Measurements from ENCODE around the gene TIAM1.
A peak's percentile ranks its signal among the peaks of the same experiment; 100 is the strongest.

The TIAM1 gene

GRCh38 chr21:31191553-31191952 is 152.5 kb downstream of the TIAM1 start:
- Mint-ChIP-seq H3K27ac (no peak overlapping the region), H3K4me1 (peaks cover 50% of the 10 kb centered on the region), H3K9me3 (no peaks in the 10 kb centered on the region), H3K36me3 (ENCODE audit: low read depth) (peaks cover 23% of the 10 kb centered on the region), H3K4me3 (no peak overlapping the region), H3K27me3 (no peaks in the 10 kb centered on the region)
- ATAC-seq, result no peak
- DNase-seq, result no peak

- peaks cover 49% of the 10 kb centered on the region for H3K4me1 Mint-ChIP-seq
- no peaks in the 10 kb centered on the region for H3K9me3 Mint-ChIP-seq
- no peaks in the 10 kb centered on the region for H3K27me3 Mint-ChIP-seq
- DNase-seq (no peak), ATAC-seq (no peak)
- peak overlapping the region; percentile 1 for H3K27ac Mint-ChIP-seq
- peaks cover 29% of the 10 kb centered on the region for H3K36me3 Mint-ChIP-seq (ENCODE audit: low read depth)
- H3K4me3 Mint-ChIP-seq, result no peak overlapping the region
Measured at GRCh38 chr21:31190516-31190915, 153.5 kb downstream of the TIAM1 start.

GRCh38 chr21:31187499-31187898 is 156.6 kb downstream of the TIAM1 start:
- no peak for DNase-seq
- Mint-ChIP-seq H3K27ac (peak overlapping the region; percentile 74), H3K4me1 (peaks cover 63% of the 10 kb centered on the region), H3K27me3 (no peaks in the 10 kb centered on the region), H3K36me3 (ENCODE audit: low read depth) (peaks cover 27% of the 10 kb centered on the region), H3K4me3 (no peak overlapping the region), H3K9me3 (no peaks in the 10 kb centered on the region)
- ATAC-seq, result no peak

GRCh38 chr21:31186916-31187315 is 157.1 kb downstream of the TIAM1 start:
- no peaks in the 10 kb centered on the region for H3K27me3 Mint-ChIP-seq
- peaks cover 28% of the 10 kb centered on the region for H3K36me3 Mint-ChIP-seq (ENCODE audit: low read depth)
- peak overlapping the region; percentile 74 for H3K27ac Mint-ChIP-seq
- DNase-seq (no peak), ATAC-seq (no peak)
- H3K4me1 Mint-ChIP-seq, result peaks cover 69% of the 10 kb centered on the region
- no peak overlapping the region for H3K4me3 Mint-ChIP-seq
- H3K9me3 Mint-ChIP-seq, result no peaks in the 10 kb centered on the region

GRCh38 chr21:31185663-31186062 is 158.4 kb downstream of the TIAM1 start:
- no peaks in the 10 kb centered on the region for H3K9me3 Mint-ChIP-seq
- no peaks in the 10 kb centered on the region for H3K27me3 Mint-ChIP-seq
- ATAC-seq (peak; percentile 13), DNase-seq (no peak)
- peaks cover 36% of the 10 kb centered on the region for H3K36me3 Mint-ChIP-seq (ENCODE audit: low read depth)
- peaks cover 76% of the 10 kb centered on the region for H3K4me1 Mint-ChIP-seq
- peak overlapping the region; percentile 48 for H3K4me3 Mint-ChIP-seq
- H3K27ac Mint-ChIP-seq, result peak overlapping the region; percentile 74

GRCh38 chr21:31184876-31185275 is 159.2 kb downstream of the TIAM1 start:
- DNase-seq (no peak), ATAC-seq (no peak)
- peaks cover 78% of the 10 kb centered on the region for H3K4me1 Mint-ChIP-seq
- peak overlapping the region; percentile 54 for H3K4me3 Mint-ChIP-seq
- no peaks in the 10 kb centered on the region for H3K27me3 Mint-ChIP-seq
- peak overlapping the region; percentile 96 for H3K27ac Mint-ChIP-seq
- peaks cover 36% of the 10 kb centered on the region for H3K36me3 Mint-ChIP-seq (ENCODE audit: low read depth)
- no peaks in the 10 kb centered on the region for H3K9me3 Mint-ChIP-seq

GRCh38 chr21:31184459-31184858 is 159.6 kb downstream of the TIAM1 start:
- peaks cover 78% of the 10 kb centered on the region for H3K4me1 Mint-ChIP-seq
- peaks cover 36% of the 10 kb centered on the region for H3K36me3 Mint-ChIP-seq (ENCODE audit: low read depth)
- peak overlapping the region; percentile 96 for H3K27ac Mint-ChIP-seq
- peak overlapping the region; percentile 54 for H3K4me3 Mint-ChIP-seq
- no peaks in the 10 kb centered on the region for H3K9me3 Mint-ChIP-seq
- ATAC-seq (peak; percentile 62), DNase-seq (peak; percentile 72)
- H3K27me3 Mint-ChIP-seq, result no peaks in the 10 kb centered on the region

GRCh38 chr21:31182231-31183140 is 161.6 kb downstream of the TIAM1 start:
- peaks cover 35% of the 10 kb centered on the region for H3K36me3 Mint-ChIP-seq (ENCODE audit: low read depth)
- peak; percentile 52 for DNase-seq

GRCh38 chr21:31181082-31181750 is 162.8 kb downstream of the TIAM1 start:
- no peak for ATAC-seq

More at GRCh38 chr21:31182231-31183140, 161.6 kb downstream of the TIAM1 start:
- Mint-ChIP-seq H3K4me1 (peaks cover 76% of the 10 kb centered on the region), H3K4me3 (peak overlapping the region; percentile 92), H3K27ac (peak overlapping the region; percentile 94), H3K9me3 (no peaks in the 10 kb centered on the region), H3K27me3 (no peaks in the 10 kb centered on the region)
- ATAC-seq, result peak; percentile 55

GRCh38 chr21:31180256-31181081 is 163.6 kb downstream of the TIAM1 start:
- Mint-ChIP-seq H3K9me3 (no peaks in the 10 kb centered on the region), H3K36me3 (ENCODE audit: low read depth) (peaks cover 21% of the 10 kb centered on the region), H3K4me1 (peaks cover 76% of the 10 kb centered on the region), H3K4me3 (peak overlapping the region; percentile 92), H3K27ac (peak overlapping the region; percentile 94), H3K27me3 (no peaks in the 10 kb centered on the region)
- DNase-seq (no peak), ATAC-seq (no peak)

More at GRCh38 chr21:31181082-31181750, 162.8 kb downstream of the TIAM1 start:
- H3K9me3 Mint-ChIP-seq, result no peaks in the 10 kb centered on the region
- H3K4me1 Mint-ChIP-seq, result peaks cover 78% of the 10 kb centered on the region
- no peaks in the 10 kb centered on the region for H3K27me3 Mint-ChIP-seq
- peak overlapping the region; percentile 92 for H3K4me3 Mint-ChIP-seq
- no peak for DNase-seq
- H3K27ac Mint-ChIP-seq, result peak overlapping the region; percentile 94
- H3K36me3 Mint-ChIP-seq (ENCODE audit: low read depth), result peaks cover 27% of the 10 kb centered on the region

- ATAC-seq (peak; percentile 41), DNase-seq (no peak)
- Mint-ChIP-seq H3K36me3 (ENCODE audit: low read depth) (peaks cover 11% of the 10 kb centered on the region), H3K4me3 (peak overlapping the region; percentile 2), H3K27me3 (no peaks in the 10 kb centered on the region), H3K27ac (peak overlapping the region; percentile 63), H3K4me1 (peaks cover 64% of the 10 kb centered on the region), H3K9me3 (no peaks in the 10 kb centered on the region)
Measured at GRCh38 chr21:31176725-31177124, 167.3 kb downstream of the TIAM1 start.

GRCh38 chr21:31176080-31176551 is 167.9 kb downstream of the TIAM1 start:
- H3K4me1 Mint-ChIP-seq, result peaks cover 62% of the 10 kb centered on the region
- H3K4me3 Mint-ChIP-seq, result peak overlapping the region; percentile 2
- DNase-seq (no peak), ATAC-seq (no peak)
- H3K9me3 Mint-ChIP-seq, result no peaks in the 10 kb centered on the region
- H3K27me3 Mint-ChIP-seq, result no peaks in the 10 kb centered on the region
- peaks cover 7% of the 10 kb centered on the region for H3K36me3 Mint-ChIP-seq (ENCODE audit: low read depth)
- peak overlapping the region; percentile 63 for H3K27ac Mint-ChIP-seq

- H3K9me3 Mint-ChIP-seq, result no peaks in the 10 kb centered on the region
- ATAC-seq, result no peak
- H3K27me3 Mint-ChIP-seq, result no peaks in the 10 kb centered on the region
- H3K4me3 Mint-ChIP-seq, result peak overlapping the region; percentile 26
- H3K36me3 Mint-ChIP-seq (ENCODE audit: low read depth), result peaks cover 8% of the 10 kb centered on the region
- peak overlapping the region; percentile 72 for H3K27ac Mint-ChIP-seq
- peaks cover 52% of the 10 kb centered on the region for H3K4me1 Mint-ChIP-seq
- DNase-seq, result no peak
Measured at GRCh38 chr21:31173881-31174555, 170.0 kb downstream of the TIAM1 start.

- ATAC-seq (no peak), DNase-seq (no peak)
- Mint-ChIP-seq H3K9me3 (no peaks in the 10 kb centered on the region), H3K36me3 (ENCODE audit: low read depth) (peaks cover 10% of the 10 kb centered on the region), H3K27me3 (no peaks in the 10 kb centered on the region), H3K4me3 (no peak overlapping the region), H3K4me1 (peaks cover 40% of the 10 kb centered on the region), H3K27ac (no peak overlapping the region)
Measured at GRCh38 chr21:31172328-31172727, 171.7 kb downstream of the TIAM1 start.

Measured in activated naive CD8-positive, alpha-beta T cell treated with anti-CD3 and anti-CD28 coated beads, Interleukin-2, amount 50 U/mL, for 24 hours (primary cell).